HG03064 (cell line): ENCODE results near the gene NTS.

ENCODE experiments used
- ATAC-seq: cut with Tn5 transposase; IDR thresholded peaks from one replicate; pipeline ENCODE4 v1.9.1; 2021; ENCODE audit warnings: low read depth; ENCODE audit not compliant: unreplicated experiment

The NTS gene

GRCh38 chr12:85874031-85874461 is at the start of gene NTS:
TSS of gene NTS (plus strand) at chr12:85874295. CDS start at chr12:85874404, 109 bp downstream.
- ATAC-seq = no peak

GRCh38 chr12:85825746-85826145 is 48.3 kb upstream of the NTS start:
- ATAC-seq = no peak

- no peak for ATAC-seq
These were observed 45.5 kb upstream of the NTS start for GRCh38 chr12:85828576-85828975.

GRCh38 chr12:85829391-85829790 is 44.7 kb upstream of the NTS start:
- ATAC-seq = no peak

- no peak for ATAC-seq
These were observed 42.6 kb upstream of the NTS start for GRCh38 chr12:85831327-85831990.

GRCh38 chr12:85833579-85833978 is 40.5 kb upstream of the NTS start:
- ATAC-seq = no peak

- no peak for ATAC-seq
These were observed 39.7 kb upstream of the NTS start for GRCh38 chr12:85834378-85834777.

GRCh38 chr12:85835426-85836196 is 38.5 kb upstream of the NTS start:
- no peak for ATAC-seq

GRCh38 chr12:85836197-85837090 is 37.7 kb upstream of the NTS start, which contains the start of gene RASSF9:
TSS of gene RASSF9 (minus strand) at chr12:85836409. CDS start at chr12:85836201, 208 bp downstream.
- no peak for ATAC-seq

- ATAC-seq = no peak
These were observed 30.3 kb upstream of the NTS start for GRCh38 chr12:85843606-85844310.

GRCh38 chr12:85849344-85849743 is 24.8 kb upstream of the NTS start:
- ATAC-seq = no peak

GRCh38 chr12:85855305-85855704 is 18.8 kb upstream of the NTS start:
- ATAC-seq = no peak

- ATAC-seq = no peak
These were observed 17.1 kb upstream of the NTS start for GRCh38 chr12:85856966-85857365.

GRCh38 chr12:85865890-85866289 is 8.2 kb upstream of the NTS start:
- no peak for ATAC-seq

GRCh38 chr12:85866986-85867776 is 6.9 kb upstream of the NTS start:
- peak; percentile 86 for ATAC-seq

GRCh38 chr12:85872497-85873091 is 1.5 kb upstream of the NTS start:
- peak; percentile 77 for ATAC-seq

GRCh38 chr12:85877459-85877858 is 3.4 kb downstream of the NTS start:
- ATAC-seq = no peak

GRCh38 chr12:85883763-85884162 is 9.7 kb downstream of the NTS start:
- ATAC-seq = no peak

- ATAC-seq = no peak
These were observed 20.6 kb downstream of the NTS start for GRCh38 chr12:85894653-85895052.
